H1 (cell line): ENCODE results near the gene LSM10. TPM values are rescaled to one million over a fixed set of nuclear protein-coding genes. Genes with fewer than 3 reads are reported as not detected.

Experiments used
- CREB1 ChIP-seq: IDR thresholded peaks from 2 replicates; pipeline ENCODE4 v1.6.1; 2012; ENCODE audit warnings: inconsistent platforms
- POLR2A ChIP-seq, 2 experiments: IDR thresholded peaks; 1 replicate in 1 of 2; 2 replicates in 1 of 2; pipeline ENCODE4 v1.6.1; 2011; ENCODE audit warnings: low read depth in 2 of 2, low read length in 2 of 2, mild to moderate bottlenecking in 2 of 2; ENCODE audit errors: control extremely low read depth in 1 of 2
- polyA plus RNA-seq, 7 experiments: library from polyadenylated mRNA; depleted of rRNA in 3 of 7; stranded (reverse) in 5 of 7; unstranded in 2 of 7; fragments of >200 nt in 5 of 7; fragments of 200-250 nt in 2 of 7; gene quantifications; 1 replicate in 5 of 7; 2 replicates in 1 of 7; 4 replicates in 1 of 7; pipeline versions ENCODE4 v1.2.1 to v1.2.3, GENCODE V29; 2011 to 2013; ENCODE audit warnings: missing spikeins in 2 of 7, mixed read lengths in 2 of 7
- total RNA-seq: library from RNA; stranded (reverse); fragmentation: NEBNext Ultra II Directional; extraction: Animal tissue kit (Norgen Biotek cat#: 25700); gene quantifications from 2 replicates; pipeline ENCODE4 v1.2.1, GENCODE V29; 2021

LSM10 gene
- total and polyA plus RNA-seq, 2 of the 8 experiments (the other 6 are each of a cell fraction or from before 2014, with no cell fraction given): 59.5 to 140 TPM

GRCh38 chr1:36400825-36401601, 3.3 kb upstream of the LSM10 start (continued):
- TF ChIP-seq CREB1 (peak; percentile 52; the same call in 1 of the 2 replicates), POLR2A (IDR thresholded peaks at IDR 0.05; ENCODE audit: control extremely low read depth in 1 of 2, low read depth in 2 of 2, low read length in 2 of 2) (peak; percentile 74 to 91)
